HCT116 (cell line): ENCODE results near the gene OSGEPL1.

Experiments
- CBX3 ChIP-seq: IDR thresholded peaks from 2 replicates; pipeline ENCODE4 v1.6.1; 2012; ENCODE audit warnings: low read depth
- CTCF ChIP-seq, 3 experiments: fragments of 200-600 bp in 1 of 3; sonication (generic) in 1 of 3; IDR thresholded peaks in 2 of 3; conservative IDR thresholded peaks in 1 of 3; 2 replicates each; pipeline ENCODE4 v1.5.1; 2012 to 2017; ENCODE audit warnings: low read depth in 2 of 3, low read length in 2 of 3, antibody characterized with exemption in 1 of 3, borderline replicate concordance in 1 of 3, control low read depth in 1 of 3, mild to moderate bottlenecking in 1 of 3, mixed read lengths in 1 of 3, mixed run types in 1 of 3, moderate library complexity in 1 of 3; ENCODE audit not compliant: insufficient read depth in 1 of 3
- EZH2 ChIP-seq: fragments of 200-600 bp; sonication (generic); IDR thresholded peaks from 2 replicates; pipeline ENCODE4 v1.6.1; 2017; ENCODE audit warnings: antibody characterized with exemption, mixed run types

- TF ChIP-seq EZH2 (no peak), CBX3 (no peak), CTCF (IDR thresholded peaks at IDR 0.05 in 2 of 3, conservative IDR thresholded peaks at IDR 0.05 in 1 of 3; ENCODE audit: borderline replicate concordance in 1 of 3, insufficient read depth in 1 of 3, low read depth in 2 of 3, low read length in 2 of 3) (peak; percentile 67 to 78 (median 77); a peak in 5 of 6 replicates)
Measured at GRCh38 chr2:189751080-189751658, 11.4 kb downstream of the OSGEPL1 start.
